Endometrial microvascular endothelial cells (primary cell): Measurements from ENCODE around the gene XAB2. TPM values are rescaled to one million over a fixed set of nuclear protein-coding genes. Genes with fewer than 3 reads are reported as not detected.

Experiments used
- in situ Hi-C: cut with HindIII; loops from 2 replicates; pipeline ENCODE4 v1.10.0; 2017; ENCODE audit warnings: low sequenced_read_pairs, low pct_unique_long_range_greater_than_20kb; ENCODE audit errors: inconsistent ontology term
- total RNA-seq: library from RNA; depleted of rRNA; stranded (reverse); fragments of >200 nt; gene quantifications from one replicate; pipeline ENCODE4 v1.2.3, GENCODE V29; 2015; ENCODE audit errors: inconsistent ontology term

Gene XAB2
- total RNA-seq, 1 donor from 2014 or later, result 39.7 TPM

GRCh38 chr19:7637374-7638256, 8.3 kb upstream of the XAB2 start:
- in situ Hi-C loops, result no loop called here

GRCh38 chr19:7636691-7637373, 7.5 kb upstream of the XAB2 start, which contains the start of gene STXBP2:
Gene STXBP2, plus strand, starts transcription at chr19:7637110. Its CDS starts 40 bp downstream, at chr19:7637150.
- in situ Hi-C loops, result no loop called here

DNA sequence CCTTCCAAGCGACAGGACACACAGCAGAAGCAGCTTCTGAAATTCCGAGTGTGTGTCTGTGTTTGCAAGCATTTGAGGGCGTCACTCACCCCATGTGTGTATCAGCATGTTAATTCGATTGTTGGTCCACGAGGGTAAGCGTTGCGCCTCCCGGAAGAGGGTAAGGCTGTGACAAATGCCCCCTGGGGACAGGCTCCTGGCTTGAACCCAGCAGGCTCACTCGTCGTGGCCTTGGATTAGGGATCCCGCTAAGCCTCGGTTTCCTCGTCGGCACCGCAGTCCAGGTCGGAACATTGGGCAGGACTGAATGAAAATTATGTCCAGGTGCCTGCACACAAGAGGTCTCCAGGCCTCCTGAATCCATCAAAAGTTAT, 7.0 kb upstream of the XAB2 start:
- in situ Hi-C loops, result no loop called here

DNA sequence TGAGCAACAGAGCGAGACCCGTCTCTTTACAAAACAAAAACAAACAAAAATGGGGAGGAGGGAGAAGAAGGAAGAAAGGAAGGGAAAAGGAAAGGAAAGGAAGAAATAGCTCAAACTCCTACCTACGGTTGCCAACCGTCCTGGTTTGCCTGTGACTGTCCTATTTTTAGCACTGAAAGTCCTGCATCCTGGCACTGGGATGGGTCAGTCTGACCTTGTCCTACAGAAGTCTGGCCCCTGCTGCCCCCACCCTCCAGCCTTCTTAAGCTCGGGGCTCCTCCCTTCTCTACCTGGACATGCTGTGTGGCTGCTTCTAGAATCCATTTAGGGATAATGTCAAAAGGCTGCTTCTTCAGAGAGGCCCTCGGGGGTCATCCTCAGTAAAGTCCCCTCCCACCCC, 6.3 kb upstream of the XAB2 start:
- in situ Hi-C loops, result no loop called here

- in situ Hi-C loops, result no loop called here
These were observed 4.4 kb upstream of the XAB2 start, which contains the start of gene PCP2 for GRCh38 chr19:7633698-7634097. Gene PCP2, minus strand, starts transcription at chr19:7633719. Its CDS starts 262 bp downstream, at chr19:7633457.

- in situ Hi-C loops, result no loop called here
These were observed 3.2 kb upstream of the XAB2 start for GRCh38 chr19:7632340-7633203.

DNA sequence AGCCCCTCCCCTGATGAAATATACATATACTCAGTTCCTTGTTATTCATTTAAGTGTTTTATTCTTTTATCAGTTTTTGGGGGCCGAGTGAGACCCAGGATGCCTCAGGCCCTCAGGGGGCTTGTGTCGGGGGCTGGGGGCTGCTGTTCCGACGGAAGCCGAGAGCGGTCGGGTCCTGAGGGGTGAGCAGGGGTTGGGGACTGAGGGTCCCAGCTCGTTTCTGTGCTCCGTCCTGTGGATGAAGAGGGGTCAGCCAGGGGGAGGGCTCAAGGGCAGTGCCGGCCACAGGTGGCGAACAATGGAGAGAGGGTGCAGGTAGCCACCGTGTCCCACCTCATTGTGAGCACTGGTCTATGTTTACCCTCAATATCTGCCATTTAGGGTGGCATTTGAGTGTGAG, 2.2 kb upstream of the XAB2 start:
- in situ Hi-C loops, result no loop called here

DNA sequence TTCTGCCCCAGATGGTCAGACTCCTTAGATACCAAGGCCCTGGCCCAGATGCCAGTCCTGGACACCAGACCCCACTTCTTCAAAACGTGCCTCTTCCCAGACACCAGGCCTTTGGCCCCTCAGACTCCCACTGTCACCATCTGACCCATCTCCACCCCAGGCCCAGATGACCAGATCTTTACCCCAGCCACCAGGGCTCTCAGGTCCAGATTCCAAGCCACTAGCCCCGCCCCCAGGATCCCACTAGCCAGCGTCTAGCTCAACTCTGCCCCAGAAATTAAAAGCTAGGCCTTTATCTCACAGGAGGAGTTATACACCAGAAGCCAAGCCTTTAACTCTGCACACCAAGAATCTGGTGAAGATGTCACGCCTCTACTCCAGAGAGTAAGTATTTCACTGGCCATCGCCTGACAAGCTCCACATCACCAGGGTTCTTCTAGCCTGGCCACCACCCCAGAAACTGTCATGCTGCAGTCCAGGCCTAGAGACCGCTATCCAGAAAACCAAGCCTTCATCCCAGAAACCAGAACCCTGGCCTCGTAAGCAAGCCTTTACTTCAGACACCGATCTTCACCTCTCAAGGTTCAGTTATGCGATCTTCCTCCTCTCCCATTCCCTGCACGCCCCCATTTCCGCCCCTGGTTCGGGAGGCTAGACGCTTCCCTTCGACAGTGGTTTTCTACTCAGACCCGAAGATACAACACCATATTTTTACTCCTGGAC, 595 bp downstream of the XAB2 start:
- in situ Hi-C loops, result no loop called here

- in situ Hi-C loops, result no loop called here
These were observed 2.2 kb downstream of the XAB2 start for GRCh38 chr19:7627166-7627565.

DNA sequence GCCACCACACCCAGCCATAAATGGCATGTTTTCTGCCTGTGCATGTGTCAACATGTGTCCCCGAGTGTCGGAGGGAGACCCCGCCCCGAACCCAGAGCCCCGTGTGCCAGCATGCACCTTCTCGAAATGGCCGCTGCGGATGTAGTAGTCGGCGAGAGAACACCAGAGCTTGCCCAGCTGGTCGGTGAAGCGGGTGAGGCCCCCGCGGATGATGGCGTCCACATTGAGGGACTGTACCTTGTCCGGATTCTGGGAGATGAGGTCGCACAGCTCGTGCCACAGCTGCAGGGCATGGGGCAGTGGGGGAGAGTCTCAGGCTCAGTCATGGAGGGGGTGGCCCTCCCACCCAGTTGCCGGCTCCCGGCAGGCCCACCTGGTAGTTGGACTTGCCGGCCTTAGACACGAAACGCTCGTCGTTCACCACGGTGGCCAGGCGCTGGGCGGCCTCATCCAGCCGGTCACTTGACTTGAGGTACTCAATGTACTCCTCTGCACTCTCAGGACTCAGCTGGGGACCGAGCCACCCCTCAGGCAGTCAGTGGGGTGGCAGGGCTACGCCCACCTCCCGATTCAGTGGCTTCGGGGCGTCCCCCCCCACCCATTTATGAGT, 3.5 kb downstream of the XAB2 start:
- in situ Hi-C loops, result no loop called here

- in situ Hi-C loops, result no loop called here
These were observed 4.5 kb downstream of the XAB2 start for GRCh38 chr19:7624810-7625209.

GRCh38 chr19:7623725-7624603, 5.4 kb downstream of the XAB2 start:
- in situ Hi-C loops, result no loop called here

DNA sequence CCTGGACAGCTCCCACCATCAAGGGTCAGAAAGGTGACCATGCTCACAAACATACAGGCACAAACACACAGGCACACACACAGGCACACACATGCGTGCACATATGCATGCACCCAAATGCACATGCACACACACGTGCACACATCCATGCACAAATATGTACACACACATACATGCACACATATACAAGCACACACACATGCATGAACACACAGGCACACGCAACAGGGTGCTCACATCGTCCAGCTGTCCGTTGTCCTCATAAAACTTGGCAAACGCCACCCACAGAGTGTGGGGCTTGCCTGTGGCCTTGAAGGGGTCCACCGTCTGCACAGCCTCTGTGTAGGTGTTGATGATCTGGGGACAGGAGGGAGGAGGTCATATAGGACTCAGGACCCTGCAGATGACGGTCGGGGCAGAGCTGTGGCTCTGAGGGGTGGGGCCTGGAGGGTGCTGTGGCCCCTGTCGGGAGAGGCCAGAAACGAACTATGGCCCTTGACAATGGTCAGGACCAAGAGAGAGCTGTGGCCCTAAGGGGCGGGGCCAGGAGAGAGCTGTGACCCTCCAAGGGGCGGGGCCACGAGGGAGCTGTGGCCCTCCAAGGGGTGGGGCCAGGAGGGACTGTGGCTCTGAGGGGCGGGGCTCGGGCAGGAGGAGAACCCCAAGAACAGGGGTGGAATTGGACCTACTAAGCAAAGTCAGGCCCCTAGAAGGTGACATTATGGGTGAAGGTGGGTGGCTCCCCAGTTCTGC, 6.2 kb downstream of the XAB2 start:
- in situ Hi-C loops, result no loop called here

DNA sequence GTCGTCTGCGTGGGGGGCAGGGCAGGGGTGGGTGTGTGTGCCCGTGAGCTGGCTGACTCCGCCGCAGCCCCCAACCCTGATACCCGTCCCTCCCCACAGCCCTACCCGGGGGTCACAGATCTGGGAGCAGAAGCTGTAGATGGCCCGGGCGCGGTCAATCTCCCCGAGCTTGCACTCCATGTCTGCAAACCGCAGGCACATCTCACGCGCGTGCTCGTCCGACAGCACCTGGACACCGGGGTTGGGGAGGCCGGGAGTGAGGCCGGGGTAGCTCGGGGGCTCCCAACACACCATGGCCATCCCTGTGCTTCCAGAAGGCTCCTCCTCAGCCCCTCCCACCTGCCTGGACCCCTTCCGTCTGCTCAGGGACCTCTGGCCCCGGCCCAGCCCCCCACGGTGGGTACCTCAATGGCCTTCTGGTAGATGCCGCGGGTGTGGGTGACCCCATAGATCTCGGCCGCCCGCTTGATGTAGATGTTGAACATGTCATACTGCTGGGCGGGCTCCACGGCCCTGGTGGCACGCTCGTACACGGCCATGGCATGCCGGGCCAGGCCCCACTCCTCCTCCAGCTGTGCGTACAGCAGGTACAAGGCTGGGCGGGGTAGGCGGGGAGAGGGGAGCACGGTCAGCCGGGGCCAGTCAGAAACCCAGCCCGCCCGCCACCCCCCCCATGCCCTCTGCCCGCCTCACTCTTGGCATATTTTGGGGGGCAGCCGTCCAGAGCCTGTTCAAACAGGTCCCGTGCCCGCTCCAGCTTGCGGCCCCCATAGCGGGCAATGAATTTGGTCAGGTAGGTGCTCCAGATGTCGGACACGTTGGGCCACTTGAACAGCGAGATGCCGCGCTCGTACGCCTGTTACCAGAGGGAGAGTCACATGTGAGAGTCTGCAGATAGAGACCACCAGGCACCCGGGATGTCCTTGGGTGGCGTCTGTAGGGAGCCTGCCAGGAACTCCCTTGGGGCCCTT, 8.6 kb downstream of the XAB2 start:
- in situ Hi-C loops, result no loop called here

DNA sequence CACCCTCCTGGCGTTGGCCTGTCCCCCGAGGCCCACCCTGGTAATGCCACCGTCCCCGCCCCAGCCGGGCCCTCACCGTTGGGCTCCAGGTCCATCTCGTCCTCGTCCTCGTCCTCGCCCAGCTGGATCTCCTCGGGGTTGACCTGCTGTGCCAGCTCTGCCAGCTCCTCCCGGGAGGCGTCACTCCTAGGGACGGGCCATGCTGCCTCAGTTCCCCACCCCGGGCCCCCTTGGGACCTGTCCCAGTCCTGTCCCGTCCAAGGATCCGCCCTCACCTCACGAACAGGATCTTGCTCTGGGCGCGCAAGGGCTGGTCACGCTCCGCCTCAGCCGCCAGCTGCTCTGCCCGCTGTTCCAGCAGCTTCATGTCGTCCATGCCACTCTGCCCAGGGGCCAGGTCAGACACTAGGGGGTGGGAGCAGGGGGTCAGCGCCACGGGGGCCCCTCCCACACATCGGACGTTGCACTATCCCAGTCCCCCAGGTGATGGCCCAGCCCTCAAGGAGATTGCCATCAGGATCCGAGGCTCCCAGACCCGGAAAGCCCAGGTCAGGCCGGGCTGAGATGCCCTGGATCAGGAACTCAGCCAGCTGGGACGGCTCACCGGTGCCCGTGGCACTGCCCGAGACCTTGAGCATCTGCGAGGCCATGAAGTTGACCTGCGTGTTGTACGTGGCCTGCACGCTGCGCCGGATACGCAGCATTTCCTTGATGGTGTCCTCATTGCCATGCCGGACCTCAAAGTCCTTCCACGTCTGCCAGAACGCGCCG, 9.5 kb downstream of the XAB2 start:
- in situ Hi-C loops, result no loop called here
